PC-9 (cell line): ENCODE measurements around the gene ERMN. TPM values are rescaled to one million over a fixed set of nuclear protein-coding genes. Genes with fewer than 3 reads are reported as not detected.

ENCODE experiments used
- BruUV-seq: library from RNA; stranded (reverse); fragments of 400-500 nt; replicated peaks from 2 replicates; lab custom pipeline; 2021; lab: Mats Ljungman, UMichigan
- CTCF ChIA-PET: fragments of 300-600 bp; sonication (Branson Sonifier 250); formaldehyde crosslinking; loops from one replicate; lab custom pipeline; 2022; ENCODE audit warnings: antibody characterized with exemption; lab: Charles Lee
- POLR2A ChIA-PET: fragments of 300-600 bp; sonication (Branson Sonifier 250); formaldehyde crosslinking; loops from one replicate; lab custom pipeline; 2022; ENCODE audit warnings: antibody characterized with exemption; ENCODE audit not compliant: unreplicated experiment; lab: Charles Lee
- DNase-seq, 2 experiments: peaks; one replicate each; pipeline versions ENCODE4 v3.0.0 to v3.0.0-alpha.2; 2015 to 2022; ENCODE audit warnings: mixed read lengths in 1 of 2
- H2AFZ ChIP-seq: fragments of 200-600 bp; sonication (generic); 2 replicates; pipeline ENCODE4 v1.8.1; 2017; ENCODE audit warnings: antibody characterized with exemption
- H3F3A ChIP-seq: fragments of 200-600 bp; sonication (generic); 2 replicates; pipeline ENCODE4 v1.8.1; 2017; ENCODE audit warnings: antibody characterized with exemption, mild to moderate bottlenecking, low read depth; ENCODE audit not compliant: insufficient read depth
- H3K27ac ChIP-seq: fragments of 200-600 bp; sonication (generic); 2 replicates; pipeline ENCODE4 v1.6.1; 2016; ENCODE audit warnings: mixed run types
- H3K27me3 ChIP-seq: fragments of 200-600 bp; sonication (generic); 2 replicates; pipeline ENCODE4 v1.6.1; 2016; ENCODE audit warnings: low read depth, mixed run types; ENCODE audit not compliant: insufficient read depth
- H3K36me3 ChIP-seq: fragments of 200-600 bp; sonication (generic); 2 replicates; pipeline ENCODE4 v1.6.1; 2016; ENCODE audit warnings: low read depth, mixed run types
- H3K4me1 ChIP-seq: fragments of 200-600 bp; sonication (generic); replicated peaks from 2 replicates; pipeline ENCODE4 v1.6.1; 2016; ENCODE audit warnings: mixed run types; ENCODE audit not compliant: insufficient read depth
- H3K4me2 ChIP-seq: fragments of 200-600 bp; sonication (generic); 2 replicates; pipeline ENCODE4 v1.6.1; 2017; ENCODE audit warnings: mixed run types
- H3K4me3 ChIP-seq: fragments of 200-600 bp; sonication (generic); 2 replicates; pipeline ENCODE4 v1.6.1; 2016; ENCODE audit warnings: mixed run types
- H3K79me2 ChIP-seq: fragments of 200-600 bp; sonication (generic); 2 replicates; pipeline ENCODE4 v1.6.1; 2017; ENCODE audit warnings: low read depth, mixed run types
- H3K9me2 ChIP-seq: fragments of 200-600 bp; sonication (generic); 2 replicates; pipeline ENCODE4 v1.8.1; 2017; ENCODE audit warnings: mild to moderate bottlenecking; ENCODE audit not compliant: insufficient read depth
- H3K9me3 ChIP-seq: fragments of 200-600 bp; sonication (generic); 2 replicates; pipeline ENCODE4 v1.8.1; 2016; ENCODE audit warnings: low read depth; ENCODE audit not compliant: insufficient read depth
- H4K20me1 ChIP-seq: fragments of 200-600 bp; sonication (generic); 2 replicates; pipeline ENCODE4 v1.8.1; 2017; ENCODE audit not compliant: insufficient read depth
- EZH2 ChIP-seq: fragments of 200-600 bp; sonication (generic); IDR thresholded peaks from 2 replicates; pipeline ENCODE4 v1.8.0; 2017; ENCODE audit warnings: antibody characterized with exemption, low read depth
- intact Hi-C: fragments of 100-400 bp; cut with micrococcal nuclease; formaldehyde crosslinking; loops from one replicate; pipeline ENCODE4 v1.10.0; 2022; ENCODE audit not compliant: unreplicated experiment
- total RNA-seq: library from RNA; stranded (reverse); gene quantifications from 2 replicates; pipeline ENCODE4 v1.2.3, GENCODE V29; 2021
- TF ChIP-seq, protein P1 (sequence below): fragments of 200-600 bp; sonication (generic); conservative IDR thresholded peaks from 2 replicates; pipeline ENCODE4 v1.6.1; 2017; ENCODE audit warnings: mixed run types, antibody characterized with exemption, mild to moderate bottlenecking, moderate library complexity

The ERMN gene
- total RNA-seq, 1 experiment from 2014 or later = not detected

DNA sequence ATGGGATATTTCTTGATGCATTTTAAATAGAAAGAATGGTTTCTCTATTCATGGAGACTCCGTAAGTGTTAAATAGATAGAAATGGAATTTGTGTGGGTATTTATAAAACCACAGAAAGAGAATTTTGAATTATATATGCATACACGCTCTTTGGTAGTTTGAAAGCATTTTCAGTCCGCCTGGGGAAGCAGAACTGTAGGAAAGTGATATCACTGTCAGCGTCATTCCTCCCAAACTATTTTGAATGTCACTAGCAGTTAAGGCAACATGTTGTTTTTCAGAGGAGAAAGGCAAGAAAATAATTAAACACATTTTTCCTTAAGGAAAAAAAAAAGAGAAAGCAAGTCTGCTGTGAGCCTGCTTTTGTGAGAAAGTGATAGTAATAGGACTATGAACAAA is 8.7 kb upstream of the ERMN start:
- Histone ChIP-seq H3K9me3 (no peaks in the 10 kb centered on the region), H2AFZ (no peak overlapping the region), H3F3A (no peaks in the 10 kb centered on the region), H3K79me2 (no peaks in the 10 kb centered on the region), H4K20me1 (no peaks in the 10 kb centered on the region), H3K4me2 (no peak overlapping the region), H3K4me1 (no peaks in the 10 kb centered on the region), H3K4me3 (no peak overlapping the region), H3K9me2 (no peaks in the 10 kb centered on the region), H3K27ac (no peak overlapping the region), H3K27me3 (no peaks in the 10 kb centered on the region), H3K36me3 (no peaks in the 10 kb centered on the region)
- BruUV-seq = no TSS peak
- DNase-seq = no peak
- TF ChIP-seq, protein P1, sequence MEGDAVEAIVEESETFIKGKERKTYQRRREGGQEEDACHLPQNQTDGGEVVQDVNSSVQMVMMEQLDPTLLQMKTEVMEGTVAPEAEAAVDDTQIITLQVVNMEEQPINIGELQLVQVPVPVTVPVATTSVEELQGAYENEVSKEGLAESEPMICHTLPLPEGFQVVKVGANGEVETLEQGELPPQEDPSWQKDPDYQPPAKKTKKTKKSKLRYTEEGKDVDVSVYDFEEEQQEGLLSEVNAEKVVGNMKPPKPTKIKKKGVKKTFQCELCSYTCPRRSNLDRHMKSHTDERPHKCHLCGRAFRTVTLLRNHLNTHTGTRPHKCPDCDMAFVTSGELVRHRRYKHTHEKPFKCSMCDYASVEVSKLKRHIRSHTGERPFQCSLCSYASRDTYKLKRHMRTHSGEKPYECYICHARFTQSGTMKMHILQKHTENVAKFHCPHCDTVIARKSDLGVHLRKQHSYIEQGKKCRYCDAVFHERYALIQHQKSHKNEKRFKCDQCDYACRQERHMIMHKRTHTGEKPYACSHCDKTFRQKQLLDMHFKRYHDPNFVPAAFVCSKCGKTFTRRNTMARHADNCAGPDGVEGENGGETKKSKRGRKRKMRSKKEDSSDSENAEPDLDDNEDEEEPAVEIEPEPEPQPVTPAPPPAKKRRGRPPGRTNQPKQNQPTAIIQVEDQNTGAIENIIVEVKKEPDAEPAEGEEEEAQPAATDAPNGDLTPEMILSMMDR = no peak
- TF ChIP-seq EZH2 = no peak
- intact Hi-C loops = no loop called here
- CTCF ChIA-PET = no interaction called here
- POLR2A ChIA-PET = no interaction called here

DNA sequence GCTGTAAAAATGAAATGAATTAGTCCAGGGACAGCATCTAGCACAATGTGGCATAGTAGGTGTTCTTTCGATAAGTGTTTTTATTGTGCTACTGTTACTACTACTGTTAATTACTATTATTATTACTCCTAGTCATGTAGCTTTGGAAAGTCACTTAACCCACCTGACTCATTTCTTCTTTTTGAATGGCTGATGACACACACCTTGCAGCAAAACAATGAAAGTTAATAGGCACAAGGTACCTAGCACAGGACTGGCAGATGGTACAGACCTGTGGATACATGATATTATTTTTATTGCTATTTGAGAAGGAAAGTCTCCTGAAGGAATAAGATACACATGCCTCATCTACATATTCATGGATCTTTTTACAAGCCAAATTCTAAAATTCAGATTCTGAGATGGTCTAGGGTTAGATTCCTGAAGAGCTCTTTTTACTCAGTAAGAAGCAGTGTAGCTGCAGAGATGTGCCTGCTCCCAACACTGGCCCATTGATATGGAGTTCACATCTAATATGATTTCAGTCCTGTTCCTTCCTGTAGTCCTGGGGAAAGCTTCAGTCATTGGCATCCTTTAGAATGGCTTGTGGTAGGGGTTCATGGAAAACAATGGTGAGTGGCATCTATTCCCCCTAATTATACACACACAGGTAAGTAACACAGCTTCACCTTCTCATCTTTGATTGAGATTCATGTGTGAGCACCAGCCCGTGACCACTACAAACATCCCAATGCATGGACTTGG is 7.9 kb upstream of the ERMN start:
- no peak overlapping the region for H3K4me3 ChIP-seq
- H3K27me3 ChIP-seq = no peaks in the 10 kb centered on the region
- no peaks in the 10 kb centered on the region for H3K9me3 ChIP-seq
- no peak for DNase-seq
- no peak overlapping the region for H2AFZ ChIP-seq
- H3F3A ChIP-seq = no peaks in the 10 kb centered on the region
- TF ChIP-seq EZH2 = no peak
- TF ChIP-seq, protein P1 = no peak
- no peaks in the 10 kb centered on the region for H3K9me2 ChIP-seq
- POLR2A ChIA-PET = no interaction called here
- BruUV-seq = no TSS peak
- H3K4me2 ChIP-seq = no peak overlapping the region
- no peaks in the 10 kb centered on the region for H3K79me2 ChIP-seq
- H3K27ac ChIP-seq = no peak overlapping the region
- intact Hi-C loops = no loop called here
- H3K4me1 ChIP-seq = no peaks in the 10 kb centered on the region
- CTCF ChIA-PET = no interaction called here
- H3K36me3 ChIP-seq = no peaks in the 10 kb centered on the region
- H4K20me1 ChIP-seq = no peaks in the 10 kb centered on the region

DNA sequence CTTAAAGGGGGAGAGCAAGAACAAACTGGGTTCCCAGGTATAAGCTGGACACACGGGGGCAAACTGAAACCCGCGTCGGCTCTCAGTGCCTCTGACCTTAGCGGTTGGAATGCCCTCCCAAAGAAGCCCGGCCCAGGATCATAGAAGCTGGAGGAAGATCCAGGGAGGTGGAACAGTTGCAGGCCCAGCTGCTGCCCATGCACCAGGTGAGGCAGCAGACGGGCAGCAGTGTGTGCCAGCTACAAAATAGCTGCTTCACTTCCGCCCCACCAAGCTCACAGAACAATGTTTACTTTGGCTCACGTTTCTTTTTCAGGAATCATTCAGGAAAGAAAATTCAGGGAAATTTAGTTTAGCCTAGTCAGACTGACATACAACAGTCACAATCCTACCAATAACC is 3.9 kb upstream of the ERMN start:
- ChIA-PET CTCF (no interaction called here), POLR2A (no interaction called here)
- no peaks in the 10 kb centered on the region for H3F3A ChIP-seq
- H3K4me2 ChIP-seq = no peak overlapping the region
- no TSS peak for BruUV-seq
- H4K20me1 ChIP-seq = no peaks in the 10 kb centered on the region
- H3K27ac ChIP-seq = no peak overlapping the region
- H3K36me3 ChIP-seq = no peaks in the 10 kb centered on the region
- H3K9me2 ChIP-seq = no peaks in the 10 kb centered on the region
- H3K79me2 ChIP-seq = no peaks in the 10 kb centered on the region
- no peak for DNase-seq
- intact Hi-C loops = no loop called here
- H3K9me3 ChIP-seq = no peaks in the 10 kb centered on the region
- H3K27me3 ChIP-seq = no peaks in the 10 kb centered on the region
- no peaks in the 10 kb centered on the region for H3K4me1 ChIP-seq
- H3K4me3 ChIP-seq = no peak overlapping the region
- TF ChIP-seq, protein P1 = no peak
- no peak for TF ChIP-seq EZH2
- no peak overlapping the region for H2AFZ ChIP-seq
